Astrocyte (in vitro differentiated cells and primary cell): Measurements from ENCODE around the gene ZDHHC12. TPM values are rescaled to one million over a fixed set of nuclear protein-coding genes. Genes with fewer than 3 reads are reported as not detected.

Source experiments
- DNase-seq: peaks from one replicate; pipeline ENCODE4 v3.0.0-alpha.2; 2010; ENCODE audit warnings: low read depth
- FAIRE-seq: peaks from 2 replicates; lab custom pipeline; 2011; peaks lifted over from hg19 to GRCh38; lab: Jason Lieb, UNC
- H2AFZ ChIP-seq: 2 replicates; pipeline ENCODE4 v1.6.0; 2012; ENCODE audit warnings: low read depth, low read length, inconsistent platforms
- H3K27ac ChIP-seq: 2 replicates; pipeline ENCODE4 v1.5.1; 2011; ENCODE audit warnings: low read depth, low read length, inconsistent platforms
- H3K27me3 ChIP-seq: 2 replicates; pipeline ENCODE4 v1.6.0; 2011; ENCODE audit warnings: low read length, inconsistent platforms; ENCODE audit not compliant: insufficient read depth
- H3K36me3 ChIP-seq: 2 replicates; pipeline ENCODE4 v1.5.1; 2011; ENCODE audit warnings: low read length, inconsistent platforms; ENCODE audit not compliant: insufficient read depth
- H3K4me1 ChIP-seq: 2 replicates; pipeline ENCODE4 v1.5.1; 2011; ENCODE audit warnings: low read length, inconsistent platforms; ENCODE audit not compliant: insufficient read depth
- H3K4me2 ChIP-seq: 2 replicates; pipeline ENCODE4 v1.6.0; 2012; ENCODE audit warnings: low read length, inconsistent platforms
- H3K4me3 ChIP-seq: 2 replicates; pipeline ENCODE4 v1.5.1; 2011; ENCODE audit warnings: low read depth, mild to moderate bottlenecking, low read length, inconsistent platforms; ENCODE audit not compliant: insufficient read depth
- H3K79me2 ChIP-seq: 2 replicates; pipeline ENCODE4 v1.6.0; 2012; ENCODE audit warnings: mild to moderate bottlenecking, low read length, inconsistent platforms; ENCODE audit not compliant: insufficient read depth
- H3K9ac ChIP-seq: 2 replicates; pipeline ENCODE4 v1.6.0; 2012; ENCODE audit warnings: mild to moderate bottlenecking, low read length, inconsistent platforms
- H3K9me3 ChIP-seq: 2 replicates; pipeline ENCODE4 v1.5.1; 2012; ENCODE audit warnings: low read depth, mild to moderate bottlenecking, low read length, inconsistent platforms; ENCODE audit not compliant: insufficient read depth
- H4K20me1 ChIP-seq: 2 replicates; pipeline ENCODE4 v1.6.0; 2012; ENCODE audit warnings: low read length, inconsistent platforms; ENCODE audit not compliant: insufficient read depth
- H3K27ac Mint-ChIP-seq: one replicate; pipeline ENCODE4 v1.8.0; 2021; ENCODE audit warnings: mild to moderate bottlenecking, mixed read lengths; ENCODE audit not compliant: unreplicated experiment
- H3K27me3 Mint-ChIP-seq: one replicate; pipeline ENCODE4 v1.8.0; 2021; ENCODE audit warnings: low read depth, mixed read lengths; ENCODE audit not compliant: unreplicated experiment
- H3K36me3 Mint-ChIP-seq: one replicate; pipeline ENCODE4 v1.8.0; 2021; ENCODE audit warnings: low read depth, mixed read lengths; ENCODE audit not compliant: unreplicated experiment
- H3K4me1 Mint-ChIP-seq: one replicate; pipeline ENCODE4 v1.8.0; 2021; ENCODE audit warnings: low read depth, mixed read lengths; ENCODE audit not compliant: unreplicated experiment
- H3K4me3 Mint-ChIP-seq: one replicate; pipeline ENCODE4 v1.8.0; 2021; ENCODE audit warnings: mild to moderate bottlenecking, moderate library complexity, mixed read lengths; ENCODE audit not compliant: unreplicated experiment
- H3K9me3 Mint-ChIP-seq: one replicate; pipeline ENCODE4 v1.8.0; 2021; ENCODE audit warnings: mild to moderate bottlenecking, mixed read lengths; ENCODE audit not compliant: unreplicated experiment
- EZH2 ChIP-seq: IDR thresholded peaks from 2 replicates; pipeline ENCODE4 v1.6.1; 2012; ENCODE audit warnings: mild to moderate bottlenecking, low read length, inconsistent platforms; ENCODE audit not compliant: insufficient read depth
- total RNA-seq: library from RNA; stranded (reverse); gene quantifications from 2 replicates; pipeline ENCODE4 v1.2.1, GENCODE V29; 2021
- TF ChIP-seq, protein P1 (sequence below): IDR thresholded peaks from 2 replicates; pipeline ENCODE4 v1.5.1; 2011; ENCODE audit warnings: low read depth, mild to moderate bottlenecking, inconsistent platforms, low read length, moderate library complexity; ENCODE audit not compliant: insufficient read depth

Gene ZDHHC12
- total RNA-seq, 1 donor from 2014 or later: 23.7 TPM

DNA sequence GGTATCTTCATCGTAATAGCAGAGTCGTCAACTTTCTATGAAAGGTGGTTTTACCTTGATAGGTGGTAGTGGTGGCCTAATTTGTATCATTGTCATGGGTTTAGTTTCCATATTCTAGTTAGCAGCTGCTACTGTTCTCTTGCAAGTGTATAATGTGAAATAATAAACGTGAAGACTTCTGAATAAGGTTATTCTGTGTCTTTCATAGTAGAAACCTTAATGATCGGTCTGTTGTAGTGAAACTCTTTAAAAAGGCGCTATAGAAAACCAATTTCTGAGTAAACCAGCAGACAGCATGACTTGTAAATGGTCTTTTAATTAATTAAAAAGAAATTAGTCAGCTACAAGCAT is 33.3 kb downstream of the ZDHHC12 start:
- H3K4me3 Mint-ChIP-seq: peak overlapping the region; percentile 99
- Histone ChIP-seq H3K4me1 (peaks cover 11% of the 10 kb centered on the region), H3K27ac (peak overlapping the region; percentile 54), H3K36me3 (peaks cover 35% of the 10 kb centered on the region), H3K79me2 (peaks cover 35% of the 10 kb centered on the region), H3K4me2 (peak overlapping the region; percentile 97), H3K9me3 (no peaks in the 10 kb centered on the region), H4K20me1 (peaks cover 49% of the 10 kb centered on the region), H2AFZ (no peak overlapping the region), H3K9ac (peak overlapping the region; percentile 93), H3K27me3 (no peaks in the 10 kb centered on the region), H3K4me3 (peak overlapping the region; percentile 96)
- DNase-seq: no peak
- no peak for TF ChIP-seq EZH2
- TF ChIP-seq, protein P1, sequence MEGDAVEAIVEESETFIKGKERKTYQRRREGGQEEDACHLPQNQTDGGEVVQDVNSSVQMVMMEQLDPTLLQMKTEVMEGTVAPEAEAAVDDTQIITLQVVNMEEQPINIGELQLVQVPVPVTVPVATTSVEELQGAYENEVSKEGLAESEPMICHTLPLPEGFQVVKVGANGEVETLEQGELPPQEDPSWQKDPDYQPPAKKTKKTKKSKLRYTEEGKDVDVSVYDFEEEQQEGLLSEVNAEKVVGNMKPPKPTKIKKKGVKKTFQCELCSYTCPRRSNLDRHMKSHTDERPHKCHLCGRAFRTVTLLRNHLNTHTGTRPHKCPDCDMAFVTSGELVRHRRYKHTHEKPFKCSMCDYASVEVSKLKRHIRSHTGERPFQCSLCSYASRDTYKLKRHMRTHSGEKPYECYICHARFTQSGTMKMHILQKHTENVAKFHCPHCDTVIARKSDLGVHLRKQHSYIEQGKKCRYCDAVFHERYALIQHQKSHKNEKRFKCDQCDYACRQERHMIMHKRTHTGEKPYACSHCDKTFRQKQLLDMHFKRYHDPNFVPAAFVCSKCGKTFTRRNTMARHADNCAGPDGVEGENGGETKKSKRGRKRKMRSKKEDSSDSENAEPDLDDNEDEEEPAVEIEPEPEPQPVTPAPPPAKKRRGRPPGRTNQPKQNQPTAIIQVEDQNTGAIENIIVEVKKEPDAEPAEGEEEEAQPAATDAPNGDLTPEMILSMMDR: no peak
- H3K36me3 Mint-ChIP-seq: peaks cover 13% of the 10 kb centered on the region
- no peaks in the 10 kb centered on the region for H3K9me3 Mint-ChIP-seq
- peaks cover 26% of the 10 kb centered on the region for H3K4me1 Mint-ChIP-seq
- peak overlapping the region; percentile 98 for H3K27ac Mint-ChIP-seq
- no peak for FAIRE-seq
- H3K27me3 Mint-ChIP-seq: no peaks in the 10 kb centered on the region

DNA sequence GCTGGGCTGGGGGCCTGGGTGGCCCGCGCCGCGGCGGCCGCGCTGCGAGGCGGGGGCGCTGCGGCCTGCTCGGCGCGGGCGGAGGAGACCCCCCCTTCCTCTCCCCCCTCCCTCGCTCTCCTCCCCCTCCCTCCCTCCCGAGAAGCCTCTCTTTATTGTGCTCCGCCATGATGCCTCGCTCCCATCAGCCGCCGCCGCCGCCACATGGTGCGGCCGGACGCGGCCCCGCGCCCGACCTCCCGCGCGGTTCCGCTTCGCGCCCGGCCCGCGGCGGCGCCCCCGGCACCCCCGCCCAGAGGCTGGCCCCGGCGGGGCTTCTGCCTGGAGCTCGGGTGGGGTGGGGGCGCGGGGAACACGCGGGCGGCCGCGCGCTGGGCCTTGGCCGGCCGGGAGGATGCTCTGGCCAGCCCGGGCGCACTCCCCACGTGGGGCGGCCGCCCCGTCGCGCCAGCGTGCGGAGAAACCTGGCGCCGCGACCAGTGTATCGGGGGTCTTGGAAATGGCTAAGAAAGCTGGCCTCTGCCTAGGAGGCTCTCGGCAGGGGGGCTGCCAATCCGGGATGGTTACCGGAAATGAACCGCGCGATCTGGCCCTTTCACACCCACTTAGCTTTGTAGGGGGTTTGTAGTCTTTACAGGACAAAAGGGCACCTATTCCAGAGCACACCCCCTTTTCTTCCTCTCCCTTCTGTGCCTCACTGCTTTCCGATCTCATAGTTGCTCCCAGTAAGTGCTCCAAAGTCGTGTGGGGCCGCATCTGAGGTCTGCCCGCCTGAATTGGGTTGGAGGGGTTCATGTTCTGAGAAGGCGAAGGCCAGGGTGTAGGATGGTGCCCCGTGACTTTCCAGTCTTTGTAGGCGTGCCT is 33.9 kb downstream of the ZDHHC12 start:
- peak overlapping the region; percentile 97 for H3K4me2 ChIP-seq

More for the DNA sequence above, 33.9 kb downstream of the ZDHHC12 start:
- peaks cover 35% of the 10 kb centered on the region for H3K79me2 ChIP-seq
- Mint-ChIP-seq H3K27ac (peak overlapping the region; percentile 98), H3K4me3 (peak overlapping the region; percentile 99), H3K36me3 (peaks cover 13% of the 10 kb centered on the region), H3K4me1 (peaks cover 31% of the 10 kb centered on the region), H3K27me3 (no peaks in the 10 kb centered on the region), H3K9me3 (no peaks in the 10 kb centered on the region)
- H2AFZ ChIP-seq: no peak overlapping the region
- H3K36me3 ChIP-seq: peaks cover 32% of the 10 kb centered on the region
- peak overlapping the region; percentile 54 for H3K27ac ChIP-seq
- H3K9me3 ChIP-seq: no peaks in the 10 kb centered on the region
- peak overlapping the region; percentile 96 for H3K4me3 ChIP-seq
- no peak for TF ChIP-seq EZH2
- TF ChIP-seq, protein P1: no peak
- no peak for FAIRE-seq
- H3K4me1 ChIP-seq: peaks cover 14% of the 10 kb centered on the region
- peaks cover 46% of the 10 kb centered on the region for H4K20me1 ChIP-seq
- peak overlapping the region; percentile 93 for H3K9ac ChIP-seq
- no peak for DNase-seq
- H3K27me3 ChIP-seq: no peaks in the 10 kb centered on the region
